ENCODE measurements around the gene SYT1. TPM values are rescaled to one million over a fixed set of nuclear protein-coding genes. Genes with fewer than 3 reads are reported as not detected.

The SYT1 gene
- total RNA-seq, 2 donors from 2014 or later: 1.0 to 22.7 TPM

- no peaks in the 10 kb centered on the region for H3K27me3 ChIP-seq
- TF ChIP-seq CTCF (IDR thresholded peaks at IDR 0.05) (no peak), POLR2A (IDR thresholded peaks at IDR 0.05) (no peak)
- WGBS, 2 donors: 78 to 79% methylated on average over 2 of the region's 2 CpGs
- no peaks in the 10 kb centered on the region for H3K36me3 ChIP-seq (replicated peaks in 1 of 2; ENCODE audit: insufficient read depth in 1 of 2, low read depth in 2 of 2)
- no peak overlapping the region for H3K27ac ChIP-seq
- ATAC-seq (no peak), DNase-seq (no peak)
- H3K9me3 ChIP-seq: no peaks in the 10 kb centered on the region
- no peaks in the 10 kb centered on the region for H3K4me1 ChIP-seq
- no peak overlapping the region for H3K4me3 ChIP-seq
- intact Hi-C loops (cut with DNase I): no loop called here
Observed at GRCh38 chr12:79151956-79152355, 287.4 kb downstream of the SYT1 start.

GRCh38 chr12:79155683-79156082 lies 291.1 kb downstream of the SYT1 start:
- intact Hi-C loops (cut with DNase I): no loop called here
- no peak overlapping the region for H3K4me3 ChIP-seq
- no peaks in the 10 kb centered on the region for H3K27me3 ChIP-seq
- DNase-seq (no peak), ATAC-seq (no peak)
- no peaks in the 10 kb centered on the region for H3K4me1 ChIP-seq
- no peak overlapping the region for H3K27ac ChIP-seq
- 46 to 60% methylated on average over 3 of the region's 3 CpGs for WGBS, 2 donors
- H3K9me3 ChIP-seq: no peaks in the 10 kb centered on the region
- H3K36me3 ChIP-seq (replicated peaks in 1 of 2; ENCODE audit: insufficient read depth in 1 of 2, low read depth in 2 of 2): no peaks in the 10 kb centered on the region
- TF ChIP-seq CTCF (IDR thresholded peaks at IDR 0.05) (no peak), POLR2A (IDR thresholded peaks at IDR 0.05) (no peak)

GRCh38 chr12:79156846-79157463 lies 292.4 kb downstream of the SYT1 start:
- intact Hi-C loops (cut with DNase I): no loop called here
- Histone ChIP-seq H3K4me3 (no peak overlapping the region), H3K36me3 (replicated peaks in 1 of 2; ENCODE audit: insufficient read depth in 1 of 2, low read depth in 2 of 2) (no peaks in the 10 kb centered on the region), H3K27ac (no peak overlapping the region), H3K4me1 (no peaks in the 10 kb centered on the region), H3K9me3 (no peaks in the 10 kb centered on the region), H3K27me3 (no peaks in the 10 kb centered on the region)
- DNase-seq (no peak), ATAC-seq (no peak)
- 57 to 68% methylated on average over 5 to 6 of the region's 6 CpGs for WGBS, 2 donors
- TF ChIP-seq CTCF (IDR thresholded peaks at IDR 0.05) (no peak), POLR2A (IDR thresholded peaks at IDR 0.05) (no peak)

- no peaks in the 10 kb centered on the region for H3K36me3 ChIP-seq (replicated peaks in 1 of 2; ENCODE audit: insufficient read depth in 1 of 2, low read depth in 2 of 2)
- H3K27ac ChIP-seq: no peak overlapping the region
- no peaks in the 10 kb centered on the region for H3K9me3 ChIP-seq
- no peaks in the 10 kb centered on the region for H3K27me3 ChIP-seq
- intact Hi-C loops (cut with DNase I): no loop called here
- no peaks in the 10 kb centered on the region for H3K4me1 ChIP-seq
- ATAC-seq: no peak
- no peak for DNase-seq
- no peak for TF ChIP-seq POLR2A (IDR thresholded peaks at IDR 0.05)
- WGBS, 2 donors: 20 to 24% methylated on average over 1 of the region's 1 CpG
- no peak overlapping the region for H3K4me3 ChIP-seq
Observed at GRCh38 chr12:79161249-79161934, 296.8 kb downstream of the SYT1 start.

GRCh38 chr12:79162147-79162772 lies 297.7 kb downstream of the SYT1 start:
- ATAC-seq: no peak

More at GRCh38 chr12:79162147-79162772, 297.7 kb downstream of the SYT1 start:
- WGBS, 2 donors: 47 to 48% methylated on average over 3 of the region's 3 CpGs
- intact Hi-C loops (cut with DNase I): no loop called here
- Histone ChIP-seq H3K9me3 (no peaks in the 10 kb centered on the region), H3K27me3 (no peaks in the 10 kb centered on the region), H3K4me1 (no peaks in the 10 kb centered on the region), H3K36me3 (replicated peaks in 1 of 2; ENCODE audit: insufficient read depth in 1 of 2, low read depth in 2 of 2) (no peaks in the 10 kb centered on the region), H3K4me3 (no peak overlapping the region), H3K27ac (no peak overlapping the region)
- TF ChIP-seq POLR2A (IDR thresholded peaks at IDR 0.05) (no peak), CTCF (IDR thresholded peaks at IDR 0.05) (no peak)
- no peak for DNase-seq
